CD4-positive, alpha-beta T cell treated with Interferon alpha-2 for 1 hour (primary cell): ENCODE measurements around the gene CKMT1A.
"Not testable (repeated sequence)": the region's sequence is repeated elsewhere in the genome, so short reads cannot be mapped to it uniquely, and the experiment has no call there.

Experiments
- DNase-seq, 2 donors: peaks; one replicate each; pipeline ENCODE4 v3.0.0-alpha.2; 2020 to 2022

CKMT1A gene

GRCh38 chr15:43693148-43694022 lies at the start of gene CKMT1A:
Gene CKMT1A, plus strand, starts transcription at chr15:43693859. Its CDS starts 192 bp downstream, at chr15:43694051.
- DNase-seq, result not testable (repeated sequence)

GRCh38 chr15:43648649-43649429 lies 44.8 kb upstream of the CKMT1A start, which contains the start of gene CATSPER2:
Gene CATSPER2, minus strand, starts transcription at chr15:43648844. Its CDS starts 783 bp downstream, at chr15:43648061.
- no peak for DNase-seq

- not testable (repeated sequence) for DNase-seq
Observed at GRCh38 chr15:43649430-43649926, 44.2 kb upstream of the CKMT1A start.

- DNase-seq, result not testable (repeated sequence)
Observed at GRCh38 chr15:43659727-43660126, 33.9 kb upstream of the CKMT1A start.

GRCh38 chr15:43662293-43662692 lies 31.4 kb upstream of the CKMT1A start:
- not testable (repeated sequence) for DNase-seq

- DNase-seq, result not testable (repeated sequence)
Observed at GRCh38 chr15:43663333-43663732, 30.3 kb upstream of the CKMT1A start.

GRCh38 chr15:43666177-43666576 lies 27.5 kb upstream of the CKMT1A start:
- not testable (repeated sequence) for DNase-seq

- DNase-seq, result not testable (repeated sequence)
Observed at GRCh38 chr15:43674175-43674574, 19.5 kb upstream of the CKMT1A start.

- DNase-seq, result not testable (repeated sequence)
Observed at GRCh38 chr15:43689604-43690301, 3.9 kb upstream of the CKMT1A start.

- not testable (repeated sequence) for DNase-seq
Observed at GRCh38 chr15:43692679-43693078, 980 bp upstream of the CKMT1A start.

- no peak for DNase-seq
Observed at GRCh38 chr15:43702174-43702573, 8.5 kb downstream of the CKMT1A start.

GRCh38 chr15:43702701-43703424 lies 9.2 kb downstream of the CKMT1A start:
- no peak for DNase-seq

- DNase-seq, result not testable (repeated sequence)
Observed at GRCh38 chr15:43710431-43711131, 16.9 kb downstream of the CKMT1A start.

- DNase-seq, result no peak
Observed at GRCh38 chr15:43723151-43723550, 29.5 kb downstream of the CKMT1A start.

- not testable (repeated sequence) for DNase-seq
Observed at GRCh38 chr15:43726306-43726705, 32.6 kb downstream of the CKMT1A start.

GRCh38 chr15:43728053-43728725 lies 34.5 kb downstream of the CKMT1A start:
- DNase-seq, result not testable (repeated sequence)

GRCh38 chr15:43735416-43735815 lies 41.8 kb downstream of the CKMT1A start:
- DNase-seq, result no peak

GRCh38 chr15:43746245-43746902 lies 52.7 kb downstream of the CKMT1A start, which contains the start of gene PDIA3:
Gene PDIA3, plus strand, starts transcription at chr15:43746438. Its CDS starts 102 bp downstream, at chr15:43746540.
- peak; percentile 87 to 89 for DNase-seq

- peak; percentile 45 to 47 for DNase-seq
Observed at GRCh38 chr15:43746903-43747309, 53.2 kb downstream of the CKMT1A start.

GRCh38 chr15:43748376-43748775 lies 54.7 kb downstream of the CKMT1A start:
- DNase-seq, result peak in 1 of 2 donors; percentile 68
